Measurements from ENCODE around the gene UGT1A7. TPM values are rescaled to one million over a fixed set of nuclear protein-coding genes. Genes with fewer than 3 reads are reported as not detected.

UGT1A7 gene
- total RNA-seq, 2 donors from 2014 or later = not detected

DNA sequence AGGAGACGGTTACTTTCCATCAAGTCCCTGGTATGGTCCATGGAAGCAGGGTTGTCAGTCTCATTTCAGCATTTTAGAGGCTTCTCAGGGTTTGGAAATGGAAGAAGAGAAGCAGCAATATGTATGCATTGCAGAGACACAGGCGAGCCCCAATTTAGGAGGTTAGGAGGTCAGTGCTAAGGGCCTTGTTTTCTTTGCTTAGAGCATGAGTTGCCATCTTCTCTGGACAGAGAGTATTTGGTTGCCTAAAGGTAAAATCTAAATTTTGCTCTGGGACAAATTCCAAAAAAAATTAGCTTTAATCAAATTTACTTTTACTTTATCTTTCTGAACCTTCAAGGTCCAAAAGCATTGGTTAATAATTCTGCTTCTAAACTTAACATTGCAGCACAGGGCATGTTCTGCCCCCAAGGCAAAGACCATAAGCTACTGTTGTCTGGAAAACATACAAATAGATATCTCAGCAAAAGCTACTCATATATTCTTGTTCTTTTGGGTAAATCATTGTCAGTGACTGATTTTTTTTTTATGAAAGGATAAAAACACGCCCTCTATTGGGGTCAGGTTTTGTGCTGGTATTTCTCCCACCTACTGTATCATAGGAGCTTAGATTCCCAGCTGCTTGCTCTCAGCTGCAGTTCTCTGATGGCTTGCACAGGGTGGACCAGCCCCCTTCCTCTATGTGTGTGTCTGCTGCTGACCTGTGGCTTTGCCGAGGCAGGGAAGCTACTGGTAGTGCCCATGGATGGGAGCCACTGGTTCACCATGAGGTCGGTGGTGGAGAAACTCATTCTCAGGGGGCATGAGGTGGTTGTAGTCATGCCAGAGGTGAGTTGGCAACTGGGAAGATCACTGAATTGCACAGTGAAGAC lies 10.2 kb upstream of the UGT1A7 start, which contains the start of gene UGT1A9:
Gene UGT1A9 (plus strand): TSS at position 609 of the 872 bp plus-strand sequence. CDS start 37 bp downstream, at position 646.
- H3K9me3 ChIP-seq = no peaks in the 10 kb centered on the region
- H3K27ac ChIP-seq = no peak within 1 kb of the TSS
- 67 to 82% methylated on average over 5 of the region's 5 CpGs for WGBS, 2 donors
- H3K36me3 ChIP-seq (replicated peaks in 1 of 2; ENCODE audit: insufficient read depth in 1 of 2, low read depth in 2 of 2) = no peaks in the 10 kb centered on the region
- no peaks in the 10 kb centered on the region for H3K4me1 ChIP-seq
- intact Hi-C loops (cut with DNase I) = no loop called here
- ATAC-seq (no peak), DNase-seq (no peak)
- no peaks in the 10 kb centered on the region for H3K27me3 ChIP-seq
- no peak within 1 kb of the TSS for H3K4me3 ChIP-seq
- TF ChIP-seq, protein P1, sequence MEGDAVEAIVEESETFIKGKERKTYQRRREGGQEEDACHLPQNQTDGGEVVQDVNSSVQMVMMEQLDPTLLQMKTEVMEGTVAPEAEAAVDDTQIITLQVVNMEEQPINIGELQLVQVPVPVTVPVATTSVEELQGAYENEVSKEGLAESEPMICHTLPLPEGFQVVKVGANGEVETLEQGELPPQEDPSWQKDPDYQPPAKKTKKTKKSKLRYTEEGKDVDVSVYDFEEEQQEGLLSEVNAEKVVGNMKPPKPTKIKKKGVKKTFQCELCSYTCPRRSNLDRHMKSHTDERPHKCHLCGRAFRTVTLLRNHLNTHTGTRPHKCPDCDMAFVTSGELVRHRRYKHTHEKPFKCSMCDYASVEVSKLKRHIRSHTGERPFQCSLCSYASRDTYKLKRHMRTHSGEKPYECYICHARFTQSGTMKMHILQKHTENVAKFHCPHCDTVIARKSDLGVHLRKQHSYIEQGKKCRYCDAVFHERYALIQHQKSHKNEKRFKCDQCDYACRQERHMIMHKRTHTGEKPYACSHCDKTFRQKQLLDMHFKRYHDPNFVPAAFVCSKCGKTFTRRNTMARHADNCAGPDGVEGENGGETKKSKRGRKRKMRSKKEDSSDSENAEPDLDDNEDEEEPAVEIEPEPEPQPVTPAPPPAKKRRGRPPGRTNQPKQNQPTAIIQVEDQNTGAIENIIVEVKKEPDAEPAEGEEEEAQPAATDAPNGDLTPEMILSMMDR (IDR thresholded peaks at IDR 0.05) = no peak
- TF ChIP-seq POLR2A (IDR thresholded peaks at IDR 0.05) = no peak

DNA sequence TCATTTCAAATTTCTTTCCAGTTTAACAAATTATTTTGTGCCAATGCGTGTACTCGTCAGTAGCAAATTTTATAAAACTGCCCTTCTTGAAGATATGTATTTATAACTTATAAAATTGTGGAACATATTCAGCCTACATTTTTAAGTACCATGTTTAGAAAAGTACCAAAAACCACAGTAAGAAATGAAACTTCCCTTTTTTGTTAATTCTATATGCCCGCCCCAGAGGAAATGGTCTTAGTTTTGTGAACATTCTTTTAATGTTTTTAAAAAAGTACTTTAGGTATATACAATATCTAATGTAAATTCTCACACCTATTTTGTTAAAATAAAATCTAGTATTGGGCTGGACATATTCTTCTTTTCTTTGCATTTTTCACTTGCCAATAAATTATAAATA lies 8.8 kb upstream of the UGT1A7 start:
- no peak for ATAC-seq

DNA sequence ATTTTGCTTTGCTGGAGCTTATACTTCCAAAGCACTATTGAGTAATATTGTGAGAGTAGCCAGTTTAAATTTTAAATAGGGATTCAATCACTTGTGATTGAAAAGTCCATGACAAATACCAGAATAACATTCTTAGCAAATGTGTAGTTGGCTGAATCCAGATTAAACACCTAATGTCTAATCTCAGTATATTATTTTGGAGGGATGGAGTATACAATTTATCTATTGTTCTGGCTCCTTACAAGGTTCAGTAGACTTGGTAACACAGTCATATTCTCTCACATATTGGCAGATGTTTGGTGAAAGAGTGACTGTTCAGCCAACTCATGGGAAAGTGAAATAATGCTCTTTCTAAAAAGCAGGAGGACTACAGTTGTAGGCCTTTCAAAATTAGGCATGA lies 7.8 kb upstream of the UGT1A7 start:
- no peak overlapping the region for H3K4me3 ChIP-seq
- no peaks in the 10 kb centered on the region for H3K36me3 ChIP-seq (replicated peaks in 1 of 2; ENCODE audit: insufficient read depth in 1 of 2, low read depth in 2 of 2)
- DNase-seq = no peak
- intact Hi-C loops (cut with DNase I) = no loop called here
- H3K9me3 ChIP-seq = no peaks in the 10 kb centered on the region
- H3K27ac ChIP-seq = no peak overlapping the region
- no peaks in the 10 kb centered on the region for H3K4me1 ChIP-seq
- ATAC-seq = no peak
- no peaks in the 10 kb centered on the region for H3K27me3 ChIP-seq
- TF ChIP-seq, protein P1 (IDR thresholded peaks at IDR 0.05) = no peak
- TF ChIP-seq POLR2A (IDR thresholded peaks at IDR 0.05) = no peak

More for the DNA sequence above, 8.8 kb upstream of the UGT1A7 start:
- WGBS, 2 donors = 68 to 90% methylated on average over 3 of the region's 3 CpGs
- no peak for DNase-seq
- no peak for TF ChIP-seq POLR2A (IDR thresholded peaks at IDR 0.05)
- TF ChIP-seq, protein P1 (IDR thresholded peaks at IDR 0.05) = no peak
- H3K9me3 ChIP-seq = no peaks in the 10 kb centered on the region
- no peak overlapping the region for H3K4me3 ChIP-seq
- no peaks in the 10 kb centered on the region for H3K36me3 ChIP-seq (replicated peaks in 1 of 2; ENCODE audit: insufficient read depth in 1 of 2, low read depth in 2 of 2)
- no peaks in the 10 kb centered on the region for H3K27me3 ChIP-seq
- intact Hi-C loops (cut with DNase I) = no loop called here
- H3K27ac ChIP-seq = no peak overlapping the region
- H3K4me1 ChIP-seq = no peaks in the 10 kb centered on the region

DNA sequence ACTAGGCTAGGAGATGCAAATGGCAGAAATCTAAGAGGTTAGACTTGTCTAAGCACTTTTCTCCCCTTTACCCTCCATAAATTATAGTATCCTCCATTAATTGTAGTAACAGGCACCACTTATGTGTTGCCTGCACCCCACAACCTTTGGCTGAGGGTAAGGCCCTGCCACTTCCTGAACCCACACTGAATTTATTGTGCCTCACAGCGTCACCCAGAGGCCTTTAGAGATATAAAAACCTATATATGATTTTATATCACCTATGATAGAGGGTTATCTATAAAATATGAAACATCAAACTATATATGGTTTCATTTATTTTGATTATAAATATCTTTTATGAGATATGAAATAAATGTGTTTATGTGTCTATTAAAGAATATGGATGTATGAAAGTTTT lies 7.4 kb upstream of the UGT1A7 start:
- intact Hi-C loops (cut with DNase I) = no loop called here
- H3K27ac ChIP-seq = no peak overlapping the region
- ATAC-seq (no peak), DNase-seq (no peak)
- H3K27me3 ChIP-seq = no peaks in the 10 kb centered on the region
- WGBS, 2 donors = 47 to 62% methylated on average over 1 of the region's 1 CpG
- no peaks in the 10 kb centered on the region for H3K36me3 ChIP-seq (replicated peaks in 1 of 2; ENCODE audit: insufficient read depth in 1 of 2, low read depth in 2 of 2)
- H3K9me3 ChIP-seq = no peaks in the 10 kb centered on the region
- no peak overlapping the region for H3K4me3 ChIP-seq
- TF ChIP-seq, protein P1 (IDR thresholded peaks at IDR 0.05) = no peak
- H3K4me1 ChIP-seq = no peaks in the 10 kb centered on the region

DNA sequence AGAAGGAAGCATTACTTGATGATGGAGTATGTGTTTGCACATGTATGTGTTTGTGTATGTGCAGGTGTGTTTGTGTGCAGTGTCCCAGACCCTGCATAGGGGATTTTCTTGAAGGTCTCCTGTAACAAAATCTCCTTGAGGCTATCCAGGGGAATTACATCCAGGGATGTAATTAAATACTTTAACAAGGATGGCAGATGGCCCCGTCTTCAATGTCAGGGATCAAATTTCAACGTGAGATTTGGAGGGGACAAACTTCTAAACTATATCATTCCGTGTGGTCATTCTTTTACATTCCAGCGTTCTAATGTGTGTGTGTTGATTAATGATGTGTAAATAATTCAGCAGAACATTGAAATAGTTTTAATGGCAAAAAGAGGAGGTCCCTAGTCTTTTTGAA lies 6.7 kb upstream of the UGT1A7 start:
- no peak overlapping the region for H3K27ac ChIP-seq
- H3K4me3 ChIP-seq = no peak overlapping the region
- WGBS, 2 donors = 16 to 28% methylated on average over 4 of the region's 4 CpGs
- no peaks in the 10 kb centered on the region for H3K27me3 ChIP-seq
- intact Hi-C loops (cut with DNase I) = no loop called here
- DNase-seq (no peak), ATAC-seq (no peak)
- H3K36me3 ChIP-seq (replicated peaks in 1 of 2; ENCODE audit: insufficient read depth in 1 of 2, low read depth in 2 of 2) = no peaks in the 10 kb centered on the region
- no peaks in the 10 kb centered on the region for H3K4me1 ChIP-seq
- H3K9me3 ChIP-seq = no peaks in the 10 kb centered on the region
- no peak for TF ChIP-seq POLR2A (IDR thresholded peaks at IDR 0.05)
- TF ChIP-seq, protein P1 (IDR thresholded peaks at IDR 0.05) = no peak

Measured in body of pancreas (tissue), 4 donors.